GM12892 (cell line): Measurements from ENCODE around the gene LRRC25.

Experiments
- POLR2A ChIP-seq: IDR thresholded peaks from 2 replicates; pipeline ENCODE4 v1.6.1; 2011; ENCODE audit warnings: low read depth, low read length, control low read depth
- POLR2AphosphoS5 ChIP-seq: IDR thresholded peaks from 2 replicates; pipeline ENCODE4 v1.6.1; 2011; ENCODE audit warnings: low read depth, low read length, control low read depth
- TAF1 ChIP-seq: IDR thresholded peaks from 2 replicates; pipeline ENCODE4 v1.6.1; 2011; ENCODE audit warnings: low read depth, mild to moderate bottlenecking, control low read depth, low read length, borderline replicate concordance

GRCh38 chr19:18442941-18443340 is 45.5 kb upstream of the LRRC25 start:
- TF ChIP-seq POLR2A (no peak), POLR2AphosphoS5 (no peak), TAF1 (no peak)
